Keratinocyte (primary cell): ENCODE measurements around the gene CASK. TPM values are rescaled to one million over a fixed set of nuclear protein-coding genes. Genes with fewer than 3 reads are reported as not detected.

ENCODE experiments used
- DNase-seq: peaks from one replicate; pipeline ENCODE4 v3.0.0-alpha.2; 2011; ENCODE audit warnings: low read depth, missing footprints, low spot score
- FAIRE-seq: peaks from 2 replicates; lab custom pipeline; 2011; peaks lifted over from hg19 to GRCh38; lab: Jason Lieb, UNC
- H2AFZ ChIP-seq: 2 replicates; pipeline ENCODE4 v1.6.0; 2012; ENCODE audit warnings: low read length, control low read depth, inconsistent platforms; ENCODE audit not compliant: control insufficient read depth
- H3K27ac ChIP-seq: 2 replicates; pipeline ENCODE4 v1.5.1; 2011; ENCODE audit warnings: low read length; ENCODE audit not compliant: control insufficient read depth, insufficient read depth
- H3K27me3 ChIP-seq: 3 replicates; pipeline ENCODE4 v1.6.0; 2011; ENCODE audit warnings: low read length; ENCODE audit not compliant: control insufficient read depth, insufficient read depth; ENCODE audit errors: extremely low read depth
- H3K36me3 ChIP-seq, 2 experiments: 2 replicates in 1 of 2; 3 replicates in 1 of 2; pipeline ENCODE4 v1.5.1; 2011; ENCODE audit warnings: low read length in 2 of 2, mild to moderate bottlenecking in 1 of 2; ENCODE audit not compliant: control insufficient read depth in 2 of 2, insufficient read depth in 2 of 2; ENCODE audit errors: extremely low read depth in 1 of 2
- H3K4me1 ChIP-seq: 3 replicates; pipeline ENCODE4 v1.5.1; 2011; ENCODE audit warnings: low read length; ENCODE audit not compliant: control insufficient read depth, insufficient read depth; ENCODE audit errors: extremely low read depth
- H3K4me2 ChIP-seq: 3 replicates; pipeline ENCODE4 v1.6.0; 2011; ENCODE audit warnings: low read depth, low read length; ENCODE audit not compliant: control insufficient read depth, insufficient read depth; ENCODE audit errors: extremely low read depth
- H3K4me3 ChIP-seq, 3 experiments: fragments of 200-600 bp in 1 of 3; sonication (generic) in 1 of 3; 2 replicates in 2 of 3; 3 replicates in 1 of 3; pipeline ENCODE4 v1.5.1; 2011 to 2016; ENCODE audit warnings: low read length in 3 of 3, mild to moderate bottlenecking in 3 of 3, control low read depth in 2 of 3, inconsistent platforms in 1 of 3, low read depth in 1 of 3, mixed read lengths in 1 of 3, mixed run types in 1 of 3, moderate library complexity in 1 of 3; ENCODE audit not compliant: control insufficient read depth in 2 of 3, insufficient read depth in 2 of 3; ENCODE audit errors: extremely low read depth in 1 of 3
- H3K79me2 ChIP-seq: 2 replicates; pipeline ENCODE4 v1.6.0; 2012; ENCODE audit warnings: low read length; ENCODE audit not compliant: control insufficient read depth, insufficient read depth
- H3K9ac ChIP-seq: 3 replicates; pipeline ENCODE4 v1.6.0; 2011; ENCODE audit warnings: low read length; ENCODE audit not compliant: control insufficient read depth, insufficient read depth; ENCODE audit errors: extremely low read depth
- H3K9me1 ChIP-seq: 3 replicates; pipeline ENCODE4 v1.6.0; 2011; ENCODE audit warnings: low read length; ENCODE audit not compliant: control insufficient read depth, insufficient read depth; ENCODE audit errors: extremely low read depth
- H3K9me3 ChIP-seq: 2 replicates; pipeline ENCODE4 v1.5.1; 2012; ENCODE audit warnings: low read depth, low read length; ENCODE audit not compliant: control insufficient read depth
- H4K20me1 ChIP-seq: 3 replicates; pipeline ENCODE4 v1.6.0; 2011; ENCODE audit warnings: low read length; ENCODE audit not compliant: control insufficient read depth, insufficient read depth; ENCODE audit errors: extremely low read depth
- CTCF ChIP-seq, 3 experiments: IDR thresholded peaks in 1 of 3; conservative IDR thresholded peaks in 1 of 3; optimal IDR thresholded peaks in 1 of 3; 2 replicates in 2 of 3; 3 replicates in 1 of 3; pipeline versions ENCODE3 to v1.5.1; 2011; ENCODE audit warnings: low read length in 3 of 3, mild to moderate bottlenecking in 3 of 3, moderate library complexity in 2 of 3, control low read depth in 1 of 3, inconsistent platforms in 1 of 3; ENCODE audit not compliant: insufficient read depth in 2 of 3; ENCODE audit errors: extremely low read depth in 1 of 3
- EZH2 ChIP-seq: IDR thresholded peaks from one replicate; pipeline ENCODE4 v1.6.1; 2012; ENCODE audit warnings: inconsistent platforms, mild to moderate bottlenecking, low read length, moderate library complexity
- dilution Hi-C: fragments of 300-500 bp; cut with MboI; formaldehyde crosslinking; loops from one replicate; pipeline ENCODE4 v1.7.0; 2020; ENCODE audit warnings: low sequenced_read_pairs; ENCODE audit not compliant: extremely low pct_ligation_motif_present
- polyA plus RNA-seq, 5 experiments: library from polyadenylated mRNA; depleted of rRNA in 3 of 5; stranded (reverse) in 3 of 5; stranded (forward) in 1 of 5; unstranded in 1 of 5; fragments of >200 nt; gene quantifications; 1 replicate in 1 of 5; 2 replicates in 3 of 5; 3 replicates in 1 of 5; pipeline versions ENCODE4 v1.2.1 to v1.2.3, GENCODE V29; 2011 to 2012; ENCODE audit warnings: missing spikeins in 2 of 5, low read depth in 1 of 5, low replicate concordance in 1 of 5

The CASK gene
- polyA plus RNA-seq, 1 donor (not counting 4 experiments of a cell fraction or from before 2014, with no cell fraction given) = 33.7 TPM

GRCh38 chrX:41684940-41685339 is 238.4 kb downstream of the CASK start:
- no peak overlapping the region for H3K4me3 ChIP-seq
- no peaks in the 10 kb centered on the region for H3K27me3 ChIP-seq
- H4K20me1 ChIP-seq = no peaks in the 10 kb centered on the region
- no peak overlapping the region for H2AFZ ChIP-seq
- H3K4me2 ChIP-seq = no peak overlapping the region
- H3K79me2 ChIP-seq = no peaks in the 10 kb centered on the region
- H3K9me1 ChIP-seq = no peaks in the 10 kb centered on the region
- dilution Hi-C loops = no loop called here
- no peaks in the 10 kb centered on the region for H3K36me3 ChIP-seq
- H3K9ac ChIP-seq = no peak overlapping the region
- no peak for DNase-seq
- FAIRE-seq = no peak
- H3K9me3 ChIP-seq = no peaks in the 10 kb centered on the region
- TF ChIP-seq EZH2 (no peak), CTCF (optimal IDR thresholded peaks at IDR 0.05 in 1 of 3, IDR thresholded peaks at IDR 0.05 in 1 of 3, conservative IDR thresholded peaks at IDR 0.05 in 1 of 3; ENCODE audit: extremely low read depth in 1 of 3, insufficient read depth in 2 of 3, low read length in 3 of 3) (no peak)
- no peaks in the 10 kb centered on the region for H3K4me1 ChIP-seq
- no peak overlapping the region for H3K27ac ChIP-seq

GRCh38 chrX:41684138-41684537 is 239.2 kb downstream of the CASK start:
- Histone ChIP-seq H3K9ac (no peak overlapping the region), H3K36me3 (no peaks in the 10 kb centered on the region), H3K27me3 (no peaks in the 10 kb centered on the region), H3K79me2 (no peaks in the 10 kb centered on the region), H3K27ac (no peak overlapping the region), H3K9me1 (no peaks in the 10 kb centered on the region), H4K20me1 (no peaks in the 10 kb centered on the region), H3K4me3 (no peak overlapping the region), H3K9me3 (no peaks in the 10 kb centered on the region), H2AFZ (no peak overlapping the region), H3K4me2 (no peak overlapping the region), H3K4me1 (no peaks in the 10 kb centered on the region)
- FAIRE-seq (no peak), DNase-seq (no peak)
- no peak for TF ChIP-seq EZH2
- no peak for TF ChIP-seq CTCF (optimal IDR thresholded peaks at IDR 0.05 in 1 of 3, IDR thresholded peaks at IDR 0.05 in 1 of 3, conservative IDR thresholded peaks at IDR 0.05 in 1 of 3; ENCODE audit: extremely low read depth in 1 of 3, insufficient read depth in 2 of 3, low read length in 3 of 3)
- dilution Hi-C loops = no loop called here
